SU-DHL-6 (cell line): ENCODE data around the gene RCE1.
A peak's percentile ranks its signal among the peaks of the same experiment; 100 is the strongest.
"Not testable (repeated sequence)": the region's sequence is repeated elsewhere in the genome, so short reads cannot be mapped to it uniquely, and the experiment has no call there.

Source experiments
- H2AFZ ChIP-seq: fragments of 200-600 bp; sonication (generic); 2 replicates; pipeline ENCODE4 v1.6.1; 2014; ENCODE audit warnings: low read depth, mild to moderate bottlenecking, moderate library complexity, mixed read lengths, antibody characterized with exemption, low read length; ENCODE audit not compliant: severe bottlenecking
- H3F3A ChIP-seq: fragments of 200-600 bp; shearing (Covaris generic); 2 replicates; pipeline ENCODE4 v1.6.0; 2016; ENCODE audit warnings: antibody characterized with exemption, mild to moderate bottlenecking; ENCODE audit not compliant: insufficient read depth
- H3K27ac ChIP-seq: fragments of 200-600 bp; sonication (generic); 2 replicates; pipeline ENCODE4 v1.5.1; 2016; ENCODE audit warnings: low read depth, mild to moderate bottlenecking, low read length, moderate library complexity, mixed read lengths
- H3K27me3 ChIP-seq: fragments of 200-600 bp; sonication (generic), shearing (Covaris generic); 2 replicates; pipeline ENCODE4 v1.6.0; 2014; ENCODE audit warnings: mild to moderate bottlenecking, low read length
- H3K36me3 ChIP-seq: fragments of 200-600 bp; sonication (generic); 2 replicates; pipeline ENCODE4 v1.6.1; 2014; ENCODE audit warnings: mild to moderate bottlenecking, low read length, mixed read lengths
- H3K4me2 ChIP-seq: fragments of 300-600, 200-600 bp; shearing (Covaris generic), sonication (generic); 2 replicates; pipeline ENCODE4 v1.6.0; 2014; ENCODE audit warnings: low read length, low read depth, mild to moderate bottlenecking; ENCODE audit not compliant: poor library complexity, severe bottlenecking
- H3K4me3 ChIP-seq: fragments of 200-600 bp; sonication (generic); 2 replicates; pipeline ENCODE4 v1.5.1; 2014; ENCODE audit warnings: antibody characterized with exemption, low read length, mild to moderate bottlenecking, mixed read lengths; ENCODE audit not compliant: insufficient read depth, poor library complexity, severe bottlenecking
- H3K79me2 ChIP-seq: fragments of 200-600 bp; sonication (generic); 2 replicates; pipeline ENCODE4 v1.6.1; 2014; ENCODE audit warnings: mild to moderate bottlenecking, low read length, moderate library complexity; ENCODE audit not compliant: insufficient read depth
- H3K9ac ChIP-seq: fragments of 200-600 bp; sonication (generic); 2 replicates; pipeline ENCODE4 v1.7.0; 2014; ENCODE audit warnings: mild to moderate bottlenecking, low read length
- H3K9me2 ChIP-seq: fragments of 200-600 bp; sonication (generic); replicated peaks from 2 replicates; pipeline ENCODE4 v1.6.1; 2014; ENCODE audit warnings: low read length; ENCODE audit not compliant: insufficient read depth
- H3K9me3 ChIP-seq: fragments of 200-600 bp; sonication (generic); 2 replicates; pipeline ENCODE4 v1.6.1; 2014; ENCODE audit warnings: low read length, mixed read lengths; ENCODE audit not compliant: insufficient read depth
- H4K20me1 ChIP-seq: fragments of 200-600 bp; sonication (generic); 2 replicates; pipeline ENCODE4 v1.6.1; 2014; ENCODE audit warnings: low read depth, mild to moderate bottlenecking, antibody characterized with exemption, low read length, moderate library complexity, mixed read lengths
- EZH2phosphoT487 ChIP-seq: fragments of 200-600 bp; sonication (generic), shearing (Covaris generic); conservative IDR thresholded peaks from 2 replicates; pipeline ENCODE4 v1.6.1; 2018; ENCODE audit warnings: mild to moderate bottlenecking, antibody characterized with exemption, low read length, moderate library complexity, mixed read lengths
- TF ChIP-seq, protein P1 (sequence below): fragments of 200-600 bp; sonication (generic); IDR thresholded peaks from one replicate; pipeline ENCODE4 v1.5.1; 2017; ENCODE audit warnings: antibody characterized with exemption, mild to moderate bottlenecking, low read length, moderate library complexity; ENCODE audit not compliant: insufficient read depth, poor library complexity, severe bottlenecking

Gene RCE1, protein sequence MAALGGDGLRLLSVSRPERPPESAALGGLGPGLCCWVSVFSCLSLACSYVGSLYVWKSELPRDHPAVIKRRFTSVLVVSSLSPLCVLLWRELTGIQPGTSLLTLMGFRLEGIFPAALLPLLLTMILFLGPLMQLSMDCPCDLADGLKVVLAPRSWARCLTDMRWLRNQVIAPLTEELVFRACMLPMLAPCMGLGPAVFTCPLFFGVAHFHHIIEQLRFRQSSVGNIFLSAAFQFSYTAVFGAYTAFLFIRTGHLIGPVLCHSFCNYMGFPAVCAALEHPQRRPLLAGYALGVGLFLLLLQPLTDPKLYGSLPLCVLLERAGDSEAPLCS

DNA sequence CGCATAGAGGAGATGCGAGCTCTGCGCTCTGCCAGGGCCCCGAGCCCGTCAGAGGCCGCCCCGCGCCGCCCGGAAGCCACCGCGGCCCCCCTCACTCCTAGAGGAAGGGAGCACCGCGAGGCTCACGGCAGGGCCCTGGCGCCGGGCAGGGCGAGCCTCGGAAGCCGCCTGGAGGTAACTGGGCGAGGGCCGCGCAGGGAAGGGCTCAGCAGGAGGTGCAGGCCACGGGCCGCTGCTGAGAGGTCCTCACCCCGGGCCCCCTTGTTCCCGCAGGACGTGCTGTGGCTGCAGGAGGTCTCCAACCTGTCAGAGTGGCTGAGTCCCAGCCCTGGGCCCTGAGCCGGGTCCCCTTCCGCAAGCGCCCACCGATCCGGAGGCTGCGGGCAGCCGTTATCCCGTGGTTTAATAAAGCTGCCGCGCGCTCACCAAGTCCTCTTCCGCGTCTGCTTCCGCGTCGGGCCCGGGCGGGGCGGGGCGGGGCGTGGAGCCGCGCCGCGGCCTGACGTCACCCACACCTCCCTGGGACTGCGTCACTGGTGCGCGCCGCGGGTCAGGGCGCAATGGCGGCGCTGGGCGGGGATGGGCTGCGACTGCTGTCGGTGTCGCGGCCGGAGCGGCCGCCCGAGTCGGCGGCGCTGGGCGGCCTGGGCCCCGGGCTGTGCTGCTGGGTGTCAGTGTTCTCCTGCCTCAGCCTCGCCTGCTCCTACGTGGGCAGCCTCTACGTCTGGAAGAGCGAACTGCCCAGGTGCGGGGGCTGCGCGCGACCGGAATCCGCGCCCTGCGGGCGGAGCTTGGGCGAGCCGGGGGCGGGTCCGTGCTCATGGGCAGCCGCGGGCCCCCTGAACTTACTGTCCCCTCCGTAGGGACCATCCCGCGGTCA is at the start of gene RCE1:
TSS of gene RCE1 (plus strand) at position 546 of the 880 bp plus-strand sequence. CDS start at position 561, 15 bp downstream.
- Histone ChIP-seq H3K36me3 (no peaks in the 10 kb centered on the region), H3K9me2 (no peaks in the 10 kb centered on the region), H3K4me2 (peak within 1 kb of the TSS; percentile 94), H3F3A (0 out of 2 replicates have a peak, but pooled peaks cover 5% of the 10 kb centered on the region), H2AFZ (peak within 1 kb of the TSS; percentile 95), H4K20me1 (no peaks in the 10 kb centered on the region), H3K79me2 (peaks cover 42% of the 10 kb centered on the region), H3K4me3 (peak within 1 kb of the TSS; percentile 89), H3K27ac (peak within 1 kb of the TSS; percentile 89), H3K9me3 (no peaks in the 10 kb centered on the region), H3K9ac (peak within 1 kb of the TSS; percentile 99), H3K27me3 (no peaks in the 10 kb centered on the region)
- TF ChIP-seq, protein P1, sequence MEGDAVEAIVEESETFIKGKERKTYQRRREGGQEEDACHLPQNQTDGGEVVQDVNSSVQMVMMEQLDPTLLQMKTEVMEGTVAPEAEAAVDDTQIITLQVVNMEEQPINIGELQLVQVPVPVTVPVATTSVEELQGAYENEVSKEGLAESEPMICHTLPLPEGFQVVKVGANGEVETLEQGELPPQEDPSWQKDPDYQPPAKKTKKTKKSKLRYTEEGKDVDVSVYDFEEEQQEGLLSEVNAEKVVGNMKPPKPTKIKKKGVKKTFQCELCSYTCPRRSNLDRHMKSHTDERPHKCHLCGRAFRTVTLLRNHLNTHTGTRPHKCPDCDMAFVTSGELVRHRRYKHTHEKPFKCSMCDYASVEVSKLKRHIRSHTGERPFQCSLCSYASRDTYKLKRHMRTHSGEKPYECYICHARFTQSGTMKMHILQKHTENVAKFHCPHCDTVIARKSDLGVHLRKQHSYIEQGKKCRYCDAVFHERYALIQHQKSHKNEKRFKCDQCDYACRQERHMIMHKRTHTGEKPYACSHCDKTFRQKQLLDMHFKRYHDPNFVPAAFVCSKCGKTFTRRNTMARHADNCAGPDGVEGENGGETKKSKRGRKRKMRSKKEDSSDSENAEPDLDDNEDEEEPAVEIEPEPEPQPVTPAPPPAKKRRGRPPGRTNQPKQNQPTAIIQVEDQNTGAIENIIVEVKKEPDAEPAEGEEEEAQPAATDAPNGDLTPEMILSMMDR: no peak
- TF ChIP-seq EZH2phosphoT487: no peak

DNA sequence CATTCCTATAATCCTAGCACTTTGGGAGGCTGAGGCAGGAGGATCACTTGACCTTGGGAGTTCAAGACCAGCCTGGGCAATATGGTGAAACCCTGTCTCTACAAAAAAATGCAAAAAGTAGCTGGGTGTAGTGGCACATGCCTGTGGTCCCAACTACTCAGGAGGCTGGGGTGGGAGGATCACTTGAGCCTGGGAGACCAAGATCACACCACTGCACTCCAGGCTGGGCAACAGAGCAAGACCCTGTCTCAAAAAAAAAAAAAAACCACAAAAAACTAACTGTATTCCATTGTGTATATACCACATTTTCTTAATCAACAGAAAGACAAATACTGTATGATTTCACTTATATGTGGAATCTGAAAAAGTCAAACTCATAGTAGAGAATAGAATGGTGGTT is 43.4 kb upstream of the RCE1 start:
- H3K27me3 ChIP-seq, H3K79me2 ChIP-seq, H3K9me3 ChIP-seq, H2AFZ ChIP-seq, H3K4me3 ChIP-seq, H4K20me1 ChIP-seq, H3K9me2 ChIP-seq: not testable (repeated sequence)
- Histone ChIP-seq H3K27ac (peak overlapping the region; percentile 94), H3K4me2 (peak overlapping the region; percentile 65), H3K9ac (peak overlapping the region; percentile 42), H3K36me3 (peaks cover 13% of the 10 kb centered on the region; the same call in 1 of the 2 replicates), H3F3A (peaks cover 33% of the 10 kb centered on the region)

DNA sequence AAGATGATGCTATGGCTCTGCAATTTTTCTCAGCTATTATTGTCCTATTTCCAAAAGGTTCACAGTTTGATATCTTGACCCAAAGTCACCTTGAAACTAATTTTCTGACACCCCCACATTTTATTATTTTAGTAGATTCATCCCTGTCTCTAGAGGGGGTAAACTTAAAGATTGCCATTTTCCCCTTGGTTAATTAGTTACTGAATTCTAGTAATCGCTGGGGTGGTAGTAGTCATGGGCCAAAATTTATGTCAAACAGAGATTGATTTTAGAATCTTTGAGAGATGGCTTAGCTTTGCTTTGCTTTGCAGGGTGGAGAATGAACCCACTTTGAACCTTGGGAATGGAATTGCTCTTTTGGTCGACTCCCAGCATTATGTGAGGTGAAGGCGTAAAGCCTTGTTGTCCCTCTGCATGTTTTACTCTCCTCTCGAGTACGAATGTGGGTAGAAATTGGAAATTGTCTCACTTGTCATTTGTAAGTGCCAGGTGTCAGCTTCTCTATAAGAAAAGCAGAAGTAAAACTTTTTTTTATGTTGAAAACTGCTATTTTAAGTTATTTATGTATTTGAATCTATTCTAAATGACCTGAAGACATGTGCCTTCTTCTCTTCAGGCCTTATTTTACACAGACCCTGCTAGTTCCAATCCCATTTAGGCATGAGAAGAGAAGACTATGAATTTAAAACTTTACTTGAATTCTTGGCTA is 42.4 kb upstream of the RCE1 start:
- peak overlapping the region; percentile 47 for H3K9ac ChIP-seq
- H3K4me3 ChIP-seq: peak overlapping the region; percentile 21
- H3K4me2 ChIP-seq: peak overlapping the region; percentile 65
- no peaks in the 10 kb centered on the region for H3K27me3 ChIP-seq
- H3K36me3 ChIP-seq: peaks cover 16% of the 10 kb centered on the region; the same call in 1 of the 2 replicates
- no peaks in the 10 kb centered on the region for H4K20me1 ChIP-seq
- no peaks in the 10 kb centered on the region for H3K9me2 ChIP-seq
- peaks cover 29% of the 10 kb centered on the region for H3F3A ChIP-seq
- H3K79me2 ChIP-seq: no peaks in the 10 kb centered on the region
- peak overlapping the region; percentile 94 for H3K27ac ChIP-seq
- no peak for TF ChIP-seq EZH2phosphoT487
- TF ChIP-seq, protein P1: no peak
- no peak overlapping the region for H2AFZ ChIP-seq
- H3K9me3 ChIP-seq: no peaks in the 10 kb centered on the region
